ENCODE data around the gene OR10A5.
"Not testable (repeated sequence)": the region's sequence is repeated elsewhere in the genome, so short reads cannot be mapped to it uniquely, and the experiment has no call there.

OR10A5 gene

GRCh38 chr11:6845383-6845782 lies at the start of gene OR10A5:
TSS of gene OR10A5 (plus strand) at chr11:6845683. CDS start at chr11:6845683, 0 bp downstream.
- DNase-seq (ENCODE audit: low read depth, low spot score), result no peak

GRCh38 chr11:6799402-6799801 lies 46.1 kb upstream of the OR10A5 start, which contains the start of gene OR6A2:
TSS of gene OR6A2 (minus strand) at chr11:6799689. CDS start at chr11:6795708, 3,981 bp downstream.
- no peak for DNase-seq (ENCODE audit: low read depth, low spot score)

- not testable (repeated sequence) for DNase-seq (ENCODE audit: low read depth, low spot score)
Observed at GRCh38 chr11:6801075-6801474, 44.4 kb upstream of the OR10A5 start.

- DNase-seq (ENCODE audit: low read depth, low spot score), result no peak
Observed at GRCh38 chr11:6812390-6813005, 33.0 kb upstream of the OR10A5 start.

- DNase-seq (ENCODE audit: low read depth, low spot score), result no peak
Observed at GRCh38 chr11:6813656-6814055, 31.8 kb upstream of the OR10A5 start.

- DNase-seq (ENCODE audit: low read depth, low spot score), result no peak
Observed at GRCh38 chr11:6817694-6818093, 27.8 kb upstream of the OR10A5 start.

GRCh38 chr11:6818967-6819366 lies 26.5 kb upstream of the OR10A5 start:
- no peak for DNase-seq (ENCODE audit: low read depth, low spot score)

GRCh38 chr11:6824136-6824823 lies 21.2 kb upstream of the OR10A5 start:
- DNase-seq (ENCODE audit: low read depth, low spot score), result no peak

GRCh38 chr11:6825231-6825744 lies 20.2 kb upstream of the OR10A5 start:
- DNase-seq (ENCODE audit: low read depth, low spot score), result no peak

GRCh38 chr11:6828103-6828502 lies 17.4 kb upstream of the OR10A5 start:
- no peak for DNase-seq (ENCODE audit: low read depth, low spot score)

- DNase-seq (ENCODE audit: low read depth, low spot score), result no peak
Observed at GRCh38 chr11:6833356-6833755, 12.1 kb upstream of the OR10A5 start.

- DNase-seq (ENCODE audit: low read depth, low spot score), result no peak
Observed at GRCh38 chr11:6834021-6834420, 11.5 kb upstream of the OR10A5 start.

GRCh38 chr11:6841694-6842093 lies 3.8 kb upstream of the OR10A5 start:
- DNase-seq (ENCODE audit: low read depth, low spot score), result no peak

- DNase-seq (ENCODE audit: low read depth, low spot score), result no peak
Observed at GRCh38 chr11:6843670-6844069, 1.8 kb upstream of the OR10A5 start.

GRCh38 chr11:6844356-6844755 lies 1.1 kb upstream of the OR10A5 start:
- DNase-seq (ENCODE audit: low read depth, low spot score), result no peak

- no peak for DNase-seq (ENCODE audit: low read depth, low spot score)
Observed at GRCh38 chr11:6850526-6850925, 5.0 kb downstream of the OR10A5 start.

- not testable (repeated sequence) for DNase-seq (ENCODE audit: low read depth, low spot score)
Observed at GRCh38 chr11:6854801-6855200, 9.3 kb downstream of the OR10A5 start.

GRCh38 chr11:6855971-6856541 lies 10.6 kb downstream of the OR10A5 start:
- no peak for DNase-seq (ENCODE audit: low read depth, low spot score)

- no peak for DNase-seq (ENCODE audit: low read depth, low spot score)
Observed at GRCh38 chr11:6856871-6857270, 11.4 kb downstream of the OR10A5 start.

- no peak for DNase-seq (ENCODE audit: low read depth, low spot score)
Observed at GRCh38 chr11:6862961-6863360, 17.5 kb downstream of the OR10A5 start, which contains the start of gene OR10A2. TSS of gene OR10A2 (plus strand) at chr11:6863057. CDS start at chr11:6869755, 6,698 bp downstream.

- DNase-seq (ENCODE audit: low read depth, low spot score), result no peak
Observed at GRCh38 chr11:6864438-6864837, 19.0 kb downstream of the OR10A5 start.

GRCh38 chr11:6871278-6871677 lies 25.8 kb downstream of the OR10A5 start:
- no peak for DNase-seq (ENCODE audit: low read depth, low spot score)

GRCh38 chr11:6875761-6876160 lies 30.3 kb downstream of the OR10A5 start:
- no peak for DNase-seq (ENCODE audit: low read depth, low spot score)

Measured in activated CD4-positive, CD25-positive, alpha-beta regulatory T cell treated with anti-CD3 and anti-CD28 coated beads, Interleukin-2, amount 50 U/mL, for 16 hours (primary cell).